GM18517 (cell line): ENCODE results near the gene CLASP1.
A peak's percentile ranks its signal among the peaks of the same experiment; 100 is the strongest.
"Not testable (repeated sequence)": the region's sequence is repeated elsewhere in the genome, so short reads cannot be mapped to it uniquely, and the experiment has no call there.

Experiments used
- ATAC-seq: cut with Tn5 transposase; IDR thresholded peaks from one replicate; pipeline ENCODE4 v1.9.1; 2021; ENCODE audit warnings: mild to moderate bottlenecking, moderate library complexity; ENCODE audit not compliant: unreplicated experiment

Gene CLASP1

GRCh38 chr2:121335294-121336290 lies 313.7 kb downstream of the CLASP1 start:
- no peak for ATAC-seq

DNA sequence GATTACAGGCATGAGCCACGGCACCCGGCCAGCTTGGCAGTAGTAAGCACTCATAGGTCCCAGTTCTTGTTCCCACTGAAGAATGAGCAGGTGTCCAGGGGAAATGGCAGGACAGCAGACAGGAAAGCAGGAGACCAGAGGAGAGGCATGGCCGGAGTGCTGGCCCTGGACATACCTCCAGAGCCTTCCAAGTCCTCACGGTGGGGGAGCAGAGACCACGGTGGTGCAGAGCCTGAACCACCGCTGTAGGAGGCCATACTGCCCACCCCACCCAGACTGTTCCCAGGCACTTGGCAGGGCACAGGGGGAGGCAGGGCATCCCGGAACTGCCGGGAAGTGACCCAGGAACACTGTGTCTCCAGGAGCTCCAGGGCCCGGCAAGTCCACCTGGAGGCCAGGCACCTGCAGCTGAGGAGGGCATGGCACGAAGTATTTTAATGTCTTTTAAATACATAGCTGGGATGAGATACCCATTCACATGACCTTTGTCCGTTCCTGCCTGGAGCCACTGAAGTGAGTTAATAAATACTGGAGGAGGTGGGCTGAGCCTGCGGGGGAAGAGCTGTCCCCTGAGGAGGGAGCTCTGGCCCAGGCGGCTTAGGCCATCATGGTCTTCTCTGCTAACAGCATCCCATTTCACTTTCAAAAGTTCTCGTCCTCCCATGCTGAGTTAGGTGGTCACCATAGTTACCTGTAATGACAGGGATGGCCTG lies 314.5 kb downstream of the CLASP1 start:
- no peak for ATAC-seq

GRCh38 chr2:121333834-121334558 lies 315.3 kb downstream of the CLASP1 start:
- peak; percentile 71 for ATAC-seq

DNA sequence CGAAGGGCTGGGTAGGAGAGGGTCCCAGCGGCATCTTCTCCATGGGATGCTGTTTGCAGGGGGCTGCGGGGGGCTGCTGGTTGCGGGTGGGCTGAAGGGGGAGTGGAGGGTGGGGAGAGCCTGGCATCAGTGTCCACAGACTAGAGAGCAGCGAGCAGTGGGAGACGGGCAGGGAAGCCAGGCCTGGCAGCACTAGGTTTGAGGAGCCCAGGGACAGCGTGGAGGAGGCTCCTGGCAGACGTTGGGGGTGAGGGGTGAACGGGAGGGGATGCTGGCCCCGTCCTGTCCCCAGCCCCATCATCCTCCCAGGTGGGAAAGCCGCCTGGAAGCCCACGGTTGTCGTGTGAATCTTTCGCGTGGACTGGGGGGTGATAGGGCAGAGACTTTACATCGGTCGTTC lies 316.0 kb downstream of the CLASP1 start:
- ATAC-seq, result no peak

GRCh38 chr2:121331324-121331723 lies 317.9 kb downstream of the CLASP1 start:
- ATAC-seq, result not testable (repeated sequence)

DNA sequence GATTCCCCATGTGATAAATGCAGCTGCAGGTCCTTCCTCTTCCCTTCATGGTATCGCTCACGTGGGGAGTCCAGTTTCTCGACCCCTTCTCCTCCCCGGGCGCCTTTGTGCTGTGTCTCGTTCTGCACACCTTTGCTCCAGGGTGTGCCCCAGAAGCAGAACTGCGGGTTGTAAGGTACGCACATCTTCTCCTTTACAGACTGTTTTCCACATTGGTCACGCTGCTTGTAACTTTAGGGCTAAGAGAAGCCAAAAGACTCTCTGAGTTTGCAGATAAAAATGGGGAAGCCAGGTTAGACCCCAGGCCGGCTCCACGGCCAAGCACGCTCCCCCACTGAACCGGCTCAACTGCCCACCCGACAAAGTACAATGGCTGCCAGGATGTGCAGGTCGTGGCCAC lies 318.3 kb downstream of the CLASP1 start:
- no peak for ATAC-seq

- no peak for ATAC-seq
Measured at GRCh38 chr2:121329786-121330185, 319.5 kb downstream of the CLASP1 start.

- ATAC-seq, result no peak
Measured at GRCh38 chr2:121326628-121327027, 322.6 kb downstream of the CLASP1 start.

- no peak for ATAC-seq
Measured at GRCh38 chr2:121324601-121325000, 324.7 kb downstream of the CLASP1 start.

DNA sequence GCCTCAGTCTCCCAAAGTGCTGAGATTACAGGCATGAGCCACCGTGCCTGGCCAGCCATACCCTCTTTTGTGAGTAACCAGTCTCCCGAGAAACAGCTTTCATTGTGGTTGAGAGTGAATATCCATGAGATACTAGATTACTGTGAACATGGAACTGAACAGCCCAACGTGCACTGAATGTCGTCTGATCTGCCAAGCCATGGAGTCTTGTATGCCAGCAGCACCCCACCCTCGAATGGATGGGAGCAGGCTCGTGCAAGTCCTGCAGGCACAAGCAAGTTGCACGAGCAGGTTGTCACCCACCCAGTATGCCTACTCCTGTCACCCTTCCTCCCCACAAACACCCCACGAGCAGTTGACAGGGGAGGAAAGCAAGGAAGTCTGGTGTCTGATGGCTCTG lies 327.8 kb downstream of the CLASP1 start:
- ATAC-seq, result no peak

DNA sequence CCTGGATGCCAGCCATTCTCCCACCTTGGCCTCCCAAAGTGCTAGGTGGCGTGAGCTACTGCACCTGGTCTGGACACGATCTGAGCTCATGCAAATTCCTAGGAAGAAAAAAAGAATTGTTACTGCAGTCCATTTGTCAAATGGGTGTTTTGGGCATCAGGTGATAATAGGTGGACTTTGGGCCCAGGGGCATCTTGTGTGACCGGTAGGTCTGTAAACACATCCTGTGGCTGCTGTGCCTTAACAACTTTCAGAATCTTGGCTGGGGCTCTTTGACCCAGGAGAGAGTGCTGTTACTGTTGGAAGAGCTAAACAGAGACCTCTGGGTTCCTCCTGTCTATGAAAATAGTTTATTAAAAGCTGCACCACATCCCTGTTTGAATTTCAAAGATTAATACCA lies 329.3 kb downstream of the CLASP1 start:
- no peak for ATAC-seq

- ATAC-seq, result no peak
Measured at GRCh38 chr2:121316986-121317385, 332.3 kb downstream of the CLASP1 start.

GRCh38 chr2:121313701-121314100 lies 335.6 kb downstream of the CLASP1 start:
- ATAC-seq, result not testable (repeated sequence)

- ATAC-seq, result peak; percentile 89
Measured at GRCh38 chr2:121309801-121310200, 339.5 kb downstream of the CLASP1 start.

DNA sequence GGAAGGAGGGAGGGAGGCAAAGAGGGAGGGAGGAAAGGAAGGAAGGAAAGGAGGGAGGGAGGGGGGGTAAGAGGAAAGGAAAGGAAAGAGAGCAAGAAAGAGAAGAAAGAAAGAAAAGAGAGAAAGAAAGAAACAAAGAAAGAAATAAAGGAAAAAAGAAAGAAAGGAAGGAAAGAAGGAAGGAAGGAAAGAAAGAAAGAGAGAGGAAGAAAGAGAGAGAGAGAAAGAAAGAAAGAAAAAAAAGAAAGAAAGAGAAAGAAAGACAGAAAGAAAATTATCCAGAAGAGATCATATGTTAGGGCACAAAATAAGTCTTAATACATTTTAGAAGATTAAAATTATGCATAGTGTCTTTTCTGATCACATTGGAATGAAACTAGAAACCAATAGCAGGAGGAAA lies 339.9 kb downstream of the CLASP1 start:
- ATAC-seq, result no peak

- no peak for ATAC-seq
Measured at GRCh38 chr2:121307048-121307447, 342.2 kb downstream of the CLASP1 start.

GRCh38 chr2:121304941-121305340 lies 344.3 kb downstream of the CLASP1 start:
- no peak for ATAC-seq

GRCh38 chr2:121303531-121304263 lies 345.6 kb downstream of the CLASP1 start:
- ATAC-seq, result no peak

DNA sequence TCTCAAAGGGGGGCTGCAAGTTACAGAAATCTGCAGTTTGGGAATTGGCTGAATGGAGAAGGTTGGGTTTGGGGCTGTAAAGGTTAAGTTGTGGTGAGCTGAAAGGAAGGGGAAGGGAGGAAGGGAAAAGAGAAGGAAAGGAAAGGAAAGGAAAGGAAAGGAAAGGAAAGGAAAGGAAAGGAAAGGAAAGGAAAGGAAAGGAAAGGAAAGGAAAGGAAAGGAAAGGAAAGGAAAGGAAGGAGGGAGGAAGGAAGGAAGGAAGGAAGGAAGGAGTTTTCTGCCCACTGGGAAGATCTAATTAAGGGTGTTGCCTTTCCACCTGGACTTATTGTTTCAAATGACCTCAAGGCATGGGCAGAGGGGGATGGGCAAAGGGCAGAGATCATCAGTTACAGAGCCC lies 348.1 kb downstream of the CLASP1 start:
- not testable (repeated sequence) for ATAC-seq

- no peak for ATAC-seq
Measured at GRCh38 chr2:121298476-121298875, 350.8 kb downstream of the CLASP1 start.

GRCh38 chr2:121297866-121298265 lies 351.4 kb downstream of the CLASP1 start:
- not testable (repeated sequence) for ATAC-seq
